Adrenal gland (tissue), 12 donors: Measurements from ENCODE around the gene TPGS1. TPM values are rescaled to one million over a fixed set of nuclear protein-coding genes. Genes with fewer than 3 reads are reported as not detected.

Source experiments
- DNase-seq, 7 donors: peaks; one replicate each; pipeline ENCODE4 v3.0.0-alpha.2; 2019 to 2020
- H3K27ac ChIP-seq, 5 donors: fragments of 200-600 bp; sonication (generic) in 4 of 5; 1 replicate in 3 of 5; 2 replicates in 2 of 5; pipeline versions ENCODE4 v1.5.1 to v1.8.0; 2016 to 2020; ENCODE audit warnings: mild to moderate bottlenecking in 1 of 5
- H3K27me3 ChIP-seq: fragments of 200-600 bp; 2 replicates; pipeline ENCODE4 v1.8.0; 2021
- H3K36me3 ChIP-seq, 2 donors: fragments of 200-600 bp; replicated peaks in 1 of 2; 1 replicate in 1 of 2; 2 replicates in 1 of 2; pipeline versions ENCODE4 v1.5.1 to v1.8.0; 2018 to 2022
- H3K4me1 ChIP-seq, 2 donors: fragments of 200-600 bp; replicated peaks in 1 of 2; 1 replicate in 1 of 2; 2 replicates in 1 of 2; pipeline versions ENCODE4 v1.5.1 to v1.8.0; 2018 to 2021
- H3K4me3 ChIP-seq, 4 donors: fragments of 200-600 bp; sonication (generic) in 3 of 4; one replicate each; pipeline ENCODE4 v1.5.1; 2016 to 2018
- H3K9me3 ChIP-seq, 3 donors: fragments of 200-600 bp; sonication (generic) in 1 of 3; replicated peaks in 1 of 3; 1 replicate in 2 of 3; 2 replicates in 1 of 3; pipeline versions ENCODE4 v1.5.1 to v1.8.0; 2016 to 2021
- CTCF ChIP-seq, 6 experiments: fragments of 450-650 bp in 4 of 6; fragments of 200-600 bp in 2 of 6; sonication (generic) in 1 of 6; IDR thresholded peaks; 1 replicate in 5 of 6; 2 replicates in 1 of 6; pipeline versions ENCODE4 v1.5.1 to v1.8.0; 2016 to 2021; ENCODE audit warnings: antibody characterized with exemption in 6 of 6, mild to moderate bottlenecking in 2 of 6, moderate library complexity in 1 of 6
- POLR2A ChIP-seq, 2 donors: fragments of 450-650 bp; IDR thresholded peaks; one replicate each; pipeline ENCODE4 v1.6.1; 2017; ENCODE audit warnings: antibody characterized with exemption in 2 of 2, mild to moderate bottlenecking in 2 of 2, moderate library complexity in 1 of 2
- WGBS, 4 donors: extraction: QIAGEN DNeasy Blood & Tissue Kit in 2 of 4; methylation state at CpG; one replicate each; pipeline versions ENCODE4 v1.1.5 to v1.1.7; 2013 to 2017; 5-methylcytosine and 5-hydroxymethylcytosine counted together
- intact Hi-C, 2 donors: fragments of 100-400 bp; cut with DNase I; formaldehyde crosslinking; loops; one replicate each; pipeline versions ENCODE4 v1.14.1 to v1.15.0; 2022 to 2023
- polyA plus RNA-seq, 3 donors: library from polyadenylated mRNA; stranded (reverse); fragments of 200-250 nt in 2 of 3; fragments of 350-450 nt in 1 of 3; fragmentation: Illumina TruSeq in 1 of 3; extraction: RNeasy Lipid Tissue Mini Kit (QIAGEN cat#74804) in 1 of 3; gene quantifications; one replicate each; pipeline ENCODE4 v1.2.3, GENCODE V29; 2013 to 2014
- total RNA-seq, 9 donors: library from RNA; depleted of rRNA in 4 of 9; stranded (reverse); fragments of >200 nt in 4 of 9; fragments of 120-200 nt in 1 of 9; fragmentation: NEBNext Ultra II Directional in 1 of 9; extraction: Animal tissue kit (Norgen Biotek cat#: 25700) in 1 of 9; gene quantifications; one replicate each; pipeline versions ENCODE4 v1.1.0 to v1.2.4, GENCODE V29; 2013 to 2023
- donor health status: healthy with polysubstance abuse.
- donor health status: Bipolar disorder and iron deficiency.
- donor health status: DM: yes; HTN: yes; CAD: no.
- donor health status: DM: no; HTN: no; CAD: no.
- donor health status: DM: no; HTN: no; CAD: no.
- donor health status: DM: yes; HTN: yes; CAD: no.

TPGS1 gene
- total and polyA plus RNA-seq, 12 donors = 0.07 to 123 (median 36.7) TPM

GRCh38 chr19:558770-559439, 51.6 kb downstream of the TPGS1 start:
- no peak for DNase-seq
- Histone ChIP-seq H3K36me3 (no peaks in the 10 kb centered on the region), H3K27me3 (no peaks in the 10 kb centered on the region), H3K27ac (no peak overlapping the region), H3K4me1 (no peaks in the 10 kb centered on the region), H3K4me3 (no peak overlapping the region), H3K9me3 (no peaks in the 10 kb centered on the region)
- WGBS, 4 donors = 59 to 69% (median 68%) methylated on average over 14 to 21 of the region's 21 CpGs
- no peak for TF ChIP-seq CTCF (IDR thresholded peaks at IDR 0.05)
- TF ChIP-seq POLR2A (IDR thresholded peaks at IDR 0.05) = no peak
- intact Hi-C loops = no loop called here

GRCh38 chr19:560121-560520, 52.8 kb downstream of the TPGS1 start:
- WGBS, 4 donors = 77 to 84% (median 80%) methylated on average over 12 of the region's 12 CpGs
- intact Hi-C loops = no loop called here

GRCh38 chr19:566403-566802, 59.1 kb downstream of the TPGS1 start:
- Histone ChIP-seq H3K9me3 (no peaks in the 10 kb centered on the region), H3K4me1 (peaks cover 4 to 5% of the 10 kb centered on the region in 2 donors), H3K27ac (peak overlapping the region in 2 of 5 donors; percentile 26 to 52), H3K36me3 (no peaks in the 10 kb centered on the region), H3K27me3 (no peaks in the 10 kb centered on the region), H3K4me3 (no peak overlapping the region)
- intact Hi-C loops = loop anchor here in 1 of 2 donors (5.0 kb wide), 1 partner anchor 34 kb away; the partner anchor contains the start of gene CDC34
- peak; percentile 42 to 81 (median 57) for DNase-seq
- 51 to 67% (median 53%) methylated on average over 18 to 19 of the region's 19 CpGs for WGBS, 4 donors
- TF ChIP-seq CTCF (IDR thresholded peaks at IDR 0.05) (no peak), POLR2A (IDR thresholded peaks at IDR 0.05) (no peak)

More at GRCh38 chr19:560121-560520, 52.8 kb downstream of the TPGS1 start:
- TF ChIP-seq POLR2A (IDR thresholded peaks at IDR 0.05) = no peak
- H3K4me3 ChIP-seq = no peak overlapping the region
- no peaks in the 10 kb centered on the region for H3K27me3 ChIP-seq
- no peaks in the 10 kb centered on the region for H3K36me3 ChIP-seq
- H3K9me3 ChIP-seq = no peaks in the 10 kb centered on the region
- H3K4me1 ChIP-seq = no peaks in the 10 kb centered on the region
- no peak for DNase-seq
- no peak overlapping the region for H3K27ac ChIP-seq

- no peaks in the 10 kb centered on the region for H3K36me3 ChIP-seq
- H3K4me1 ChIP-seq = peaks cover 8 to 10% of the 10 kb centered on the region in 2 donors
- H3K9me3 ChIP-seq = no peaks in the 10 kb centered on the region
- intact Hi-C loops = loop anchor here in 1 of 2 donors (5.0 kb wide), 1 partner anchor 35 kb away; the partner anchor contains the start of gene CDC34
- no peaks in the 10 kb centered on the region for H3K27me3 ChIP-seq
- TF ChIP-seq CTCF (IDR thresholded peaks at IDR 0.05) (no peak), POLR2A (IDR thresholded peaks at IDR 0.05) (no peak)
- no peak overlapping the region for H3K4me3 ChIP-seq
- H3K27ac ChIP-seq = peak overlapping the region in 2 of 5 donors; percentile 26 to 52
- no peak for DNase-seq
- 75 to 83% (median 81%) methylated on average over 16 of the region's 16 CpGs for WGBS, 4 donors
Measured at GRCh38 chr19:566844-567243, 59.5 kb downstream of the TPGS1 start.
